GM23248 (cell line): ENCODE measurements around the gene WHRN.

Experiments
- EZH2 ChIP-seq: fragments of 200-600 bp; sonication (generic); IDR thresholded peaks from 2 replicates; pipeline ENCODE4 v1.6.1; 2018; ENCODE audit warnings: antibody characterized with exemption, mild to moderate bottlenecking; ENCODE audit not compliant: insufficient read depth, poor library complexity, severe bottlenecking
- EZH2phosphoT487 ChIP-seq: fragments of 200-600 bp; sonication (generic); IDR thresholded peaks from 2 replicates; pipeline ENCODE4 v1.6.1; 2018; ENCODE audit warnings: antibody characterized with exemption, moderate library complexity, mild to moderate bottlenecking, low read depth; ENCODE audit not compliant: insufficient read depth

DNA sequence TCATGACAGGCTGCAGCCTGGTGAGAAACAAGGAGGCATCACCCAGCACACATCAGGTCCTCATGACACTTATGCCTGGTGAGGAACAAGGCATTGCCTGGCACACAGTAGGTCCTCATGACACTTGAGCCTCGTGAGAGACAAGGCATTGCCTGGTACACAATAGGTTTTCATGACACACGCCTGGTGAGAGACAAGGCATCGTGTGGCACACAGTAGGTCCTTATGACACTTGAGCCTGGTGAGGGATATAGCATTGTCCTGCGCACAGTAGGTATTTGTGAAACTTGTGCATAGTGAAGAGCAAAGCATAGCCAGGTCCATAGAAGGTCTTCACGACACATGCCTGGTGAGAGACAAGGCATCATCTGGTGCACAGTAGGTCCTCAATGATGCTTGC, 23.5 kb downstream of the WHRN start:
- TF ChIP-seq EZH2 (no peak), EZH2phosphoT487 (no peak)
